Endothelial cell of umbilical vein (primary cell): ENCODE data around the gene ANXA9.
A peak's percentile ranks its signal among the peaks of the same experiment; 100 is the strongest.

Experiments
- CTCF ChIP-seq, 2 donors: IDR thresholded peaks; 1 replicate in 1 of 2; 2 replicates in 1 of 2; pipeline ENCODE4 v1.5.1; 2011; ENCODE audit warnings: low read length in 2 of 2, mild to moderate bottlenecking in 2 of 2, moderate library complexity in 2 of 2, control low read depth in 1 of 2, inconsistent platforms in 1 of 2, low read depth in 1 of 2; ENCODE audit not compliant: insufficient read depth in 1 of 2; ENCODE audit errors: extremely low read depth in 1 of 2
- EZH2 ChIP-seq: IDR thresholded peaks from 2 replicates; pipeline ENCODE4 v1.6.1; 2012; ENCODE audit warnings: borderline replicate concordance, low read depth, mild to moderate bottlenecking, moderate library complexity, low read length, inconsistent platforms; ENCODE audit not compliant: severe bottlenecking
- FOS ChIP-seq: IDR thresholded peaks from 2 replicates; pipeline ENCODE4 v1.6.1; 2011; ENCODE audit warnings: mild to moderate bottlenecking, low read length, moderate library complexity, borderline replicate concordance; ENCODE audit not compliant: insufficient read depth
- MAX ChIP-seq: IDR thresholded peaks from 2 replicates; pipeline ENCODE4 v1.6.1; 2011; ENCODE audit not compliant: insufficient read depth, insufficient read length
- MYC ChIP-seq: IDR thresholded peaks from one replicate; pipeline ENCODE4 v1.6.1; 2011; ENCODE audit warnings: mild to moderate bottlenecking, low read depth, low read length
- POLR2A ChIP-seq: IDR thresholded peaks from 2 replicates; pipeline ENCODE4 v1.6.1; 2012; ENCODE audit warnings: low read depth, mild to moderate bottlenecking, control low read depth, low read length
- POLR2AphosphoS5 ChIP-seq: IDR thresholded peaks from 2 replicates; pipeline ENCODE4 v1.6.1; 2012; ENCODE audit warnings: low read depth, mild to moderate bottlenecking, control low read depth, low read length, moderate library complexity; ENCODE audit not compliant: insufficient read depth

DNA sequence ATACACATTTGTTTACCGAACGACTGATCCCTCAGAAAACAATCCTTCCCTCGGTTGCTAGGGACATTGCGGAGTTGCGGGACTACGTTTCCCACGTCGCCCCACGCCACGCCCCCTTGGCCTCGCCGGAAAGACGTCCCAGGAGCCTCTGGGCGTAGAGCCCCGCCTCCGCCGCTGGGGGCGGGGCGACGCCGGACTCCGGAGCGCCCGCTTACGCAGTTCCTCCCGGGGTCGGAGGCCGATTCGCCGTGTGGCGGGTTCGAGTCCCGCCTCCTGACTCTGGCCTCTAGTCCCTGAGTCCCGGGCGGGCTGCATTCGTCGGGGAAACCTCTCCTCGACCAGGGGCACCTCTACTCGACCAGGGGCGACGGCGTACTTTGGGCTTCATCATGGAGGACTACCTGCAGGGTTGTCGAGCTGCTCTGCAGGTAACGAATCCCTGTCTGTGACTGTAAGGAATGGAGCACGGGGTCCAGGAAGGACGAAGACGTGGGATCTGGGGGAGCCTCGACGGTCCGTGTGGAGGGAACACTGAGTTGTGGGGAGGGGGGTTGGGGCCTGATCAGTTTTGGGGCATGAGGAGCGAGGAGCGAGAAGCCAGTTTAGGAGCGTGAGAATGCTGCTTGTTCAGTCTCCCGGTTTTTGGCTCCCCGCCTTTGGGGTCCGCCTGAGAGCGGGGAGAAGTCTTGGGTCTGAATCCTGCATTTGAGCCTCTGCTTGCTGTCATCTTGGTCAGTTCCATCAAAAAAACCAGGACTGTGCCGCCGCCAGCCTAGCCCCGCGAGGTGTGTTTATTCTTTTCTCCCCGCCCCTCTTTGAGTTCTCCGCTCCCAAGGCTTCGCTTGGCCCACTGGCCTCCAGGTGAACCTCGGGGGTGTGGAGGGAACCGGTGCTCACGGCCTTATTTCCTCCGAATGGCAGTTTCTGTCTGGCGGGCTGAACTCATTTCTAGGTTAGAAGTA is 26.4 kb downstream of the ANXA9 start, which contains the start of gene PRUNE1:
- TF ChIP-seq MAX (peak; percentile 7), POLR2A (no peak), CTCF (IDR thresholded peaks at IDR 0.05; ENCODE audit: extremely low read depth in 1 of 2, insufficient read depth in 1 of 2, low read depth in 1 of 2, low read length in 2 of 2) (no peak), POLR2AphosphoS5 (peak; percentile 36), EZH2 (no peak), MYC (no peak), FOS (no peak)
